ENCODE measurements around the gene MYRIP.
"Not testable (repeated sequence)": the region's sequence is repeated elsewhere in the genome, so short reads cannot be mapped to it uniquely, and the experiment has no call there.

Gene MYRIP

GRCh38 chr3:40096661-40097111 is 287.3 kb downstream of the MYRIP start:
- no peak for DNase-seq

GRCh38 chr3:40097131-40098117 is 288.0 kb downstream of the MYRIP start:
- DNase-seq, result no peak

- no peak for DNase-seq
Measured at GRCh38 chr3:40098261-40098759, 288.9 kb downstream of the MYRIP start.

GRCh38 chr3:40099871-40100270 is 290.5 kb downstream of the MYRIP start:
- no peak for DNase-seq

- DNase-seq, result no peak
Measured at GRCh38 chr3:40102182-40102581, 292.8 kb downstream of the MYRIP start.

- no peak for DNase-seq
Measured at GRCh38 chr3:40103829-40104228, 294.4 kb downstream of the MYRIP start.

GRCh38 chr3:40104441-40104840 is 295.0 kb downstream of the MYRIP start:
- DNase-seq, result no peak

- DNase-seq, result no peak
Measured at GRCh38 chr3:40108643-40109042, 299.2 kb downstream of the MYRIP start.

GRCh38 chr3:40109641-40110490 is 300.5 kb downstream of the MYRIP start:
- DNase-seq, result no peak

GRCh38 chr3:40116478-40117177 is 307.2 kb downstream of the MYRIP start:
- no peak for DNase-seq

- DNase-seq, result no peak
Measured at GRCh38 chr3:40118091-40118490, 308.7 kb downstream of the MYRIP start.

- no peak for DNase-seq
Measured at GRCh38 chr3:40120067-40120692, 310.8 kb downstream of the MYRIP start.

GRCh38 chr3:40120806-40121205 is 311.4 kb downstream of the MYRIP start:
- no peak for DNase-seq

- DNase-seq, result no peak
Measured at GRCh38 chr3:40124918-40125317, 315.5 kb downstream of the MYRIP start.

GRCh38 chr3:40128166-40128565 is 318.8 kb downstream of the MYRIP start:
- no peak for DNase-seq

- DNase-seq, result no peak
Measured at GRCh38 chr3:40129510-40129909, 320.1 kb downstream of the MYRIP start.

- no peak for DNase-seq
Measured at GRCh38 chr3:40129981-40130380, 320.6 kb downstream of the MYRIP start.

GRCh38 chr3:40130721-40131120 is 321.3 kb downstream of the MYRIP start:
- no peak for DNase-seq

GRCh38 chr3:40133886-40134575 is 324.6 kb downstream of the MYRIP start:
- not testable (repeated sequence) for DNase-seq

- no peak for DNase-seq
Measured at GRCh38 chr3:40137591-40138295, 328.3 kb downstream of the MYRIP start.
